Left ventricle myocardium inferior (tissue), 1 donor: Measurements from ENCODE around the gene SEC31B. TPM values are rescaled to one million over a fixed set of nuclear protein-coding genes. Genes with fewer than 3 reads are reported as not detected.

Experiments
- DNase-seq: peaks from one replicate; pipeline ENCODE4 v3.0.0-alpha.2; 2020
- H3K27ac ChIP-seq: fragments of 200-600 bp; replicated peaks from 2 replicates; pipeline ENCODE4 v1.8.0; 2021
- H3K27me3 ChIP-seq: fragments of 200-600 bp; 2 replicates; pipeline ENCODE4 v1.8.0; 2021; ENCODE audit warnings: low read depth
- H3K36me3 ChIP-seq: fragments of 200-600 bp; 2 replicates; pipeline ENCODE4 v1.8.0; 2021
- H3K4me1 ChIP-seq: fragments of 200-600 bp; 2 replicates; pipeline ENCODE4 v1.8.0; 2021
- H3K4me3 ChIP-seq: fragments of 200-600 bp; 2 replicates; pipeline ENCODE4 v1.8.0; 2021; ENCODE audit warnings: mild to moderate bottlenecking, moderate library complexity
- H3K9me3 ChIP-seq: fragments of 200-600 bp; replicated peaks from 2 replicates; pipeline ENCODE4 v1.8.0; 2021
- intact Hi-C: fragments of 100-400 bp; cut with micrococcal nuclease; formaldehyde crosslinking; loops from one replicate; pipeline ENCODE4 v1.11.0; 2022
- total RNA-seq: library from RNA; stranded (reverse); fragmentation: NEBNext Ultra II Directional; extraction: Animal tissue kit (Norgen Biotek cat#: 25700); gene quantifications from one replicate; pipeline ENCODE4 v1.2.1, GENCODE V29; 2021
- TF ChIP-seq, protein P1 (sequence below): fragments of 200-600 bp; IDR thresholded peaks from 2 replicates; pipeline ENCODE4 v1.8.0; 2021; ENCODE audit warnings: antibody characterized with exemption, mild to moderate bottlenecking, borderline replicate concordance
- donor health status: DM: no; HTN: yes; CAD: no; lungs with severe emphysema.

Gene SEC31B
- total RNA-seq, 1 donor from 2014 or later, result 8.8 TPM

DNA sequence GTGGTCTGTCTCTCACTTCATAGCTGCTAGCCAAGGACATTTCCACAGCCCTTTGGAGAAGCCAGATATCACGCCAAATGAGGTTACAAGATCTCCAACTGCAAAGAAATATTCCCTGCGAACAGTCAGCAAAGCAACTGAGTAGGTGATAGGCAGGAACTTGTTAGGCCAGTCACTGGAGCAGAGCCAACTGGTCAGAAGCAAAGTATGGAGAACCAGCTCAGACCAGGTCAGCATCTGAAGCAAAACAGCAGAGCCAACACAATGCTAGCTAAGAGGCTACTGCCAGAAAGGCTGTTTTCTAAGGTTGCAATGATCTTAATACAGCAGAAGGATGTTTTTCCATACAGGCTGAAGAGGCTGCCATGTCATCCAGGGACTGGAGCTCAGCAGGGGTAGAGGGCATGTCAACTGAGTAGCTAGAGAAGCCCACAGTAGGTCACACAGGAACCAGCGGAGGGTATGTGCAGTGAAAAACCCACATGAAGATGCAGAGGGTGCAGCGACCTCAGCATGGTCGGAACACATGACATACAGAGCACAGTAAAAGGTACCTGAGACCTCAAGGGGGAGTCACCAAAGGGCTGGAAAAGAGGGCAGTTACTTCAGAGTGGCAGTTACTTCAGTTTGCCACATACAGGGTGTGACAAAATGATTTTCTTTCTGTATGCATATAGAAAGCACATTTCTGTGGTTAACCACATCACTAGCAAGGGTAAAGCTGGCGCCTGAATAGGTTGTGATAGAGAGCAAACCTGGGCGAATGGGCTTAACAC lies 8.9 kb downstream of the SEC31B start:
- H3K4me1 ChIP-seq, result no peaks in the 10 kb centered on the region
- TF ChIP-seq, protein P1, sequence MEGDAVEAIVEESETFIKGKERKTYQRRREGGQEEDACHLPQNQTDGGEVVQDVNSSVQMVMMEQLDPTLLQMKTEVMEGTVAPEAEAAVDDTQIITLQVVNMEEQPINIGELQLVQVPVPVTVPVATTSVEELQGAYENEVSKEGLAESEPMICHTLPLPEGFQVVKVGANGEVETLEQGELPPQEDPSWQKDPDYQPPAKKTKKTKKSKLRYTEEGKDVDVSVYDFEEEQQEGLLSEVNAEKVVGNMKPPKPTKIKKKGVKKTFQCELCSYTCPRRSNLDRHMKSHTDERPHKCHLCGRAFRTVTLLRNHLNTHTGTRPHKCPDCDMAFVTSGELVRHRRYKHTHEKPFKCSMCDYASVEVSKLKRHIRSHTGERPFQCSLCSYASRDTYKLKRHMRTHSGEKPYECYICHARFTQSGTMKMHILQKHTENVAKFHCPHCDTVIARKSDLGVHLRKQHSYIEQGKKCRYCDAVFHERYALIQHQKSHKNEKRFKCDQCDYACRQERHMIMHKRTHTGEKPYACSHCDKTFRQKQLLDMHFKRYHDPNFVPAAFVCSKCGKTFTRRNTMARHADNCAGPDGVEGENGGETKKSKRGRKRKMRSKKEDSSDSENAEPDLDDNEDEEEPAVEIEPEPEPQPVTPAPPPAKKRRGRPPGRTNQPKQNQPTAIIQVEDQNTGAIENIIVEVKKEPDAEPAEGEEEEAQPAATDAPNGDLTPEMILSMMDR, result no peak
- no peak for DNase-seq
- H3K4me3 ChIP-seq, result no peak overlapping the region
- H3K9me3 ChIP-seq, result no peaks in the 10 kb centered on the region
- H3K27ac ChIP-seq, result no peak overlapping the region
- intact Hi-C loops, result no loop called here
- no peaks in the 10 kb centered on the region for H3K27me3 ChIP-seq
- H3K36me3 ChIP-seq, result peaks cover 79% of the 10 kb centered on the region

DNA sequence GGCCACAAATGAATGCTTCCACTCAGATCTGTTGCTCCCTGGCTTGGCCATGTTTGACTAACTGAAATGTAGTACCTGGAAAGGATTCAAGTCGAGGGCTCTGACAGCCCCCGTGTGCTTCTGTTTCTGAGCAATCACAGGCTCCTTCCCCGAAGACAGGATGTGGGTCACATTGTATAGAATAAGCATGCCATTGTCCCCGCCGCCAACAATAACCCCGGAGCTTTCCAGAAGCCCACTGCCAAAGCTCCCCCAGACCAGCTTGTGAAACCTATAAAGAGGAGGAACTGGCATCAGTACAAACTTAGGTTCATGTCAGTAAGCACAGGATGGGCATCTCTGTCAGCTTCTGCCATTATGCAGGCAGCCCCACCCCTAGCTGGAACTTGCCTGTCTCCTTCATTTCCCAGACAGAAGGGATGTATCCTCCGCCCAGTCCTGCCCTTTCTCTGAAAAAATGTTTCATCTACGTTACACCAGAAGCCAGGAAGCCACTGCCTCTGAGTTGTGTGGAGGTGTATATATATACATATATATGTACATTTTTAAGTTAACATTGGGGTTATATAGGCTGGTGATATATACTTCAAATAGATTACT lies 10.3 kb downstream of the SEC31B start:
- H3K36me3 ChIP-seq, result peaks cover 82% of the 10 kb centered on the region
- H3K4me1 ChIP-seq, result no peaks in the 10 kb centered on the region
- intact Hi-C loops, result no loop called here
- H3K27me3 ChIP-seq, result no peaks in the 10 kb centered on the region
- DNase-seq, result no peak
- no peak overlapping the region for H3K4me3 ChIP-seq
- no peaks in the 10 kb centered on the region for H3K9me3 ChIP-seq
- TF ChIP-seq, protein P1, result no peak
- no peak overlapping the region for H3K27ac ChIP-seq

DNA sequence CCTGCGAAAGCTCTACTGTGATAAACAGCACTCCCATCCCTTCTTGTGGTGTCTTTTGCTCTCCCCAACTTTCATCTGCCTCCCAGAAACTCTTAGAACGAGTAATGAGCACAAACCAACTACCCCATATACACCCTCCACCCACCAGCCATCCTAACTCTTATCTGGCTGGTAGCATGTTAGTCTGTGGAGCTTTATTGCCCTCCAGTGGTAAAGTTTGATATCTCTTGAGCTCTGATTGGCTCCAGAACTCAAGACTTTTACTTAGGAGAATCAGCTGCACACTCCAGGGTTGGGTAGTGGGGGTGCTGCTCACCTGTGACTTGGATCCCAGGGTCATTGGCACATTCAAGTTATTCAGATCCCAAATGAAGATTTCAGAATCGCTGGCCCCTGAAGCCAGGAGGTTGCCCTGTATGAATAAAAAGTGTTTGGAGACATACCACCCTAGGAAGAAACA lies 10.9 kb downstream of the SEC31B start:
- Histone ChIP-seq H3K27ac (no peak overlapping the region), H3K4me1 (no peaks in the 10 kb centered on the region), H3K9me3 (no peaks in the 10 kb centered on the region), H3K36me3 (peaks cover 88% of the 10 kb centered on the region), H3K27me3 (no peaks in the 10 kb centered on the region), H3K4me3 (no peak overlapping the region)
- DNase-seq, result no peak
- intact Hi-C loops, result no loop called here
- TF ChIP-seq, protein P1, result peak; percentile 31

DNA sequence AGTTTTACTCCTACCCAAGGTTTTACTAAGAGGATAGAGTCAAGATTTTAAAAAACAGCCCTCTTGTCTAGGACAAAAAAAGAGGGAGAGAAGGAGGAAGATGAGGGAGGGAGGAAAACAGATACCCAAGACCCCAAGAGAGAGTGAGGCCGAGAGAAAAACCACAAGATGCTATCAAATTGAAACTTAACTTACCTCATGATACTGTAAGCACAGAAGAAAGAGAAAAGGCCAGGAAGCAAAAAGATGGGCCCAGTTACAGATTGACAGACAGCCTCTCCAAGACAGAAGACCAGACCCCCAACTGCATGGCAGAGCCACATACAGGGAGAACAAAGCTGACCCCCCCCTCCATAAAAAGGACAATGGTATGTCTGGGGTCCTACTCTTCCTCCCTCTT lies 11.4 kb downstream of the SEC31B start:
- TF ChIP-seq, protein P1, result no peak
- no peaks in the 10 kb centered on the region for H3K9me3 ChIP-seq
- no peak overlapping the region for H3K27ac ChIP-seq
- peaks cover 90% of the 10 kb centered on the region for H3K36me3 ChIP-seq
- H3K4me1 ChIP-seq, result no peaks in the 10 kb centered on the region
- intact Hi-C loops, result no loop called here
- no peaks in the 10 kb centered on the region for H3K27me3 ChIP-seq
- H3K4me3 ChIP-seq, result no peak overlapping the region
- no peak for DNase-seq

DNA sequence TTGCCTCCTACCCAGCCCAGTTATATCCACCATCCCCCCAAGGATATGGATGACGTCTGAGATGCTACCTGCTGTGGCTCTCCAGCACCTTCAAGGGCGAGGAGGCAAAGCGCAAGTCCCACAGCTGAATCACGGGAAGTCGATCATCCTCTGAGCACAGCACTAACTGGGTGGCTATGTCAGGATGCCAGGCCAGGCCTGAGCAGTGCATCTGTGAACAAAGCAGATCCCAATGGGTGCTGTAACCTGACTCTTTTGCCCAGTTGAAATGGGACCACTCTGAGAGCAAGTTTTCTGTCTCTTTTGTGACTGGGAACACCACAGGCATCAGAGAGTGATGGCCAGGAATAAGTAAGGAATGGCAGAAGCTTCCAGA lies 12.3 kb downstream of the SEC31B start:
- no peaks in the 10 kb centered on the region for H3K27me3 ChIP-seq
- no peaks in the 10 kb centered on the region for H3K4me1 ChIP-seq
- TF ChIP-seq, protein P1, result no peak
- intact Hi-C loops, result no loop called here
- no peak overlapping the region for H3K4me3 ChIP-seq
- no peaks in the 10 kb centered on the region for H3K9me3 ChIP-seq
- DNase-seq, result no peak
- H3K36me3 ChIP-seq, result peaks cover 85% of the 10 kb centered on the region
- no peak overlapping the region for H3K27ac ChIP-seq
